HepG2 (cell line): Measurements from ENCODE around the gene ZSCAN23. TPM values are rescaled to one million over a fixed set of nuclear protein-coding genes. Genes with fewer than 3 reads are reported as not detected.
A peak's percentile ranks its signal among the peaks of the same experiment; 100 is the strongest.

Experiments
- ADNP ChIP-seq: sonication (generic); formaldehyde crosslinking; IDR thresholded peaks from 2 replicates; pipeline ENCODE4 v1.4.0; 2020; ENCODE audit warnings: missing genetic modification reagents
- ARNT ChIP-seq: fragments of 450-650 bp; IDR thresholded peaks from 2 replicates; pipeline ENCODE4 v1.6.1; 2017
- BCLAF1 ChIP-seq: fragments of 450-650 bp; IDR thresholded peaks from 2 replicates; pipeline ENCODE4 v1.6.1; 2017; ENCODE audit warnings: mild to moderate bottlenecking
- FLYWCH1 ChIP-seq: sonication (generic); formaldehyde crosslinking; IDR thresholded peaks from 2 replicates; pipeline ENCODE4 v1.8.1; 2023; ENCODE audit warnings: mild to moderate bottlenecking, missing genetic modification reagents
- HCFC1 ChIP-seq: fragments of 150-350 bp; IDR thresholded peaks from 2 replicates; pipeline ENCODE4 v1.6.1; 2014; ENCODE audit warnings: low read depth, low read length
- KAT2B ChIP-seq: fragments of 150-350 bp; IDR thresholded peaks from 2 replicates; pipeline ENCODE4 v1.6.1; 2014; ENCODE audit warnings: low read depth, low read length, borderline replicate concordance
- KDM5B ChIP-seq: sonication (generic); formaldehyde crosslinking; IDR thresholded peaks from 2 replicates; pipeline ENCODE4 v1.4.0; 2020; ENCODE audit warnings: missing genetic modification reagents, mild to moderate bottlenecking, borderline replicate concordance
- KMT2A ChIP-seq: sonication (generic); formaldehyde crosslinking; IDR thresholded peaks from 2 replicates; pipeline ENCODE4 v1.4.0; 2020; ENCODE audit warnings: missing genetic modification reagents
- MAZ ChIP-seq, 2 experiments: sonication (generic) in 1 of 2; formaldehyde crosslinking in 1 of 2; IDR thresholded peaks; 2 replicates each; pipeline versions ENCODE4 v1.5.0 to v1.6.1; 2012 to 2020; ENCODE audit warnings: low read depth in 2 of 2, mild to moderate bottlenecking in 2 of 2, borderline replicate concordance in 1 of 2, improper control_type of control experiment in 1 of 2, low read length in 1 of 2, missing genetic modification reagents in 1 of 2, moderate library complexity in 1 of 2
- REL ChIP-seq: sonication (generic); formaldehyde crosslinking; conservative IDR thresholded peaks from 2 replicates; pipeline ENCODE4 v1.8.0; 2022; ENCODE audit warnings: mild to moderate bottlenecking, missing genetic modification reagents, moderate library complexity
- SIX1 ChIP-seq: sonication (generic); formaldehyde crosslinking; IDR thresholded peaks from 2 replicates; pipeline ENCODE4 v1.4.0; 2020; ENCODE audit warnings: missing genetic modification reagents, borderline replicate concordance
- TOE1 ChIP-seq: sonication (generic); formaldehyde crosslinking; IDR thresholded peaks from 2 replicates; pipeline ENCODE4 v1.4.0; 2020; ENCODE audit warnings: mild to moderate bottlenecking, missing genetic modification reagents
- ZKSCAN8 ChIP-seq: IDR thresholded peaks from 2 replicates; pipeline ENCODE4 v1.6.1; 2016; ENCODE audit warnings: borderline replicate concordance, missing genetic modification reagents, missing compliant biosample characterization
- ZNF790 ChIP-seq: sonication (generic); formaldehyde crosslinking; IDR thresholded peaks from 2 replicates; pipeline ENCODE4 v1.8.0; 2022; ENCODE audit warnings: missing genetic modification reagents, mild to moderate bottlenecking, borderline replicate concordance
- ZSCAN29 ChIP-seq: sonication (generic); formaldehyde crosslinking; conservative IDR thresholded peaks from 2 replicates; pipeline ENCODE4 v1.4.0; 2020; ENCODE audit warnings: mild to moderate bottlenecking, missing genetic modification reagents
- polyA plus RNA-seq, 8 experiments: library from polyadenylated mRNA; depleted of rRNA in 3 of 8; stranded (reverse) in 7 of 8; unstranded in 1 of 8; fragments of >200 nt; fragmentation: Illumina TruSeq in 4 of 8; extraction: Trizol in 4 of 8; gene quantifications; 2 replicates each; pipeline versions ENCODE4 v1.2.1 to v1.2.3, GENCODE V29; 2011 to 2016; ENCODE audit warnings: low read depth in 4 of 8, missing spikeins in 1 of 8, mixed read lengths in 1 of 8; ENCODE audit not compliant: insufficient read depth in 1 of 8
- total RNA-seq, 5 experiments: library from RNA; depleted of rRNA; stranded (reverse); fragments of >200 nt; fragmentation: Illumina TruSeq; extraction: Trizol; gene quantifications; 2 replicates each; pipeline ENCODE4 v1.2.3, GENCODE V29; 2016; ENCODE audit warnings: low read depth in 1 of 5
- TF ChIP-seq, protein P1 (sequence below): sonication (generic); formaldehyde crosslinking; IDR thresholded peaks from 2 replicates; pipeline ENCODE4 v1.5.0; 2020; ENCODE audit warnings: mild to moderate bottlenecking, missing genetic modification reagents, borderline replicate concordance
- TF ChIP-seq, protein P2 (sequence below): IDR thresholded peaks from 2 replicates; pipeline ENCODE4 v1.6.1; 2016; ENCODE audit warnings: low read depth
- TF ChIP-seq, protein P3 (sequence below): sonication (generic); formaldehyde crosslinking; IDR thresholded peaks from 2 replicates; pipeline ENCODE4 v1.4.0; 2020; ENCODE audit warnings: missing genetic modification reagents, low read depth, mild to moderate bottlenecking, borderline replicate concordance
- TF ChIP-seq, protein P4 (sequence below): sonication (generic); formaldehyde crosslinking; conservative IDR thresholded peaks from 2 replicates; pipeline ENCODE4 v1.8.0; 2022; ENCODE audit warnings: low read depth, missing genetic modification reagents

ZSCAN23 gene
- total and polyA plus RNA-seq, 2 of the 13 experiments (the other 11 are each of a cell fraction or from before 2014, with no cell fraction given) = 0.29 to 1.2 TPM

GRCh38 chr6:28383235-28384142 is 59.8 kb downstream of the ZSCAN23 start (continued):
- TF ChIP-seq, protein P1, sequence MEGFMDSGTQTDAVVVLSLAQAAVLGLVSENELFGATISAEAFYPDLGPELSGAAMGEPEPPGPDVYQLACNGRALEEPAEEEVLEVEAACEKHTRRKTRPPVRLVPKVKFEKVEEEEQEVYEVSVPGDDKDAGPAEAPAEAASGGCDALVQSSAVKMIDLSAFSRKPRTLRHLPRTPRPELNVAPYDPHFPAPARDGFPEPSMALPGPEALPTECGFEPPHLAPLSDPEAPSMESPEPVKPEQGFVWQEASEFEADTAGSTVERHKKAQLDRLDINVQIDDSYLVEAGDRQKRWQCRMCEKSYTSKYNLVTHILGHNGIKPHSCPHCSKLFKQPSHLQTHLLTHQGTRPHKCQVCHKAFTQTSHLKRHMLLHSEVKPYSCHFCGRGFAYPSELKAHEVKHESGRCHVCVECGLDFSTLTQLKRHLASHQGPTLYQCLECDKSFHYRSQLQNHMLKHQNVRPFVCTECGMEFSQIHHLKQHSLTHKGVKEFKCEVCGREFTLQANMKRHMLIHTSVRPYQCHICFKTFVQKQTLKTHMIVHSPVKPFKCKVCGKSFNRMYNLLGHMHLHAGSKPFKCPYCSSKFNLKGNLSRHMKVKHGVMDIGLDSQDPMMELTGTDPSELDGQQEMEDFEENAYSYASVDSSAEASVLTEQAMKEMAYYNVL (CRISPR knock-in tag) = peak; percentile 28; the same call in 1 of the 2 replicates
- TF ChIP-seq SIX1 (CRISPR knock-in tag) (peak; percentile 67; the same call in 1 of the 2 replicates), MAZ (IDR thresholded peaks at IDR 0.05; ENCODE audit: borderline replicate concordance, low read depth, low read length) (peak; percentile 67; the same call in 1 of the 2 replicates), MAZ (CRISPR knock-in tag; IDR thresholded peaks at IDR 0.05; ENCODE audit: low read depth) (peak; percentile 90), ZSCAN29 (0 out of 2 replicates have a peak, but pooled peaks have one; percentile 64), ZNF790 (CRISPR knock-in tag) (no peak), ZKSCAN8 (0 out of 2 replicates have a peak, but pooled peaks have one; percentile 75), KAT2B (no peak), KDM5B (CRISPR knock-in tag) (peak; percentile 87; the same call in 1 of the 2 replicates), BCLAF1 (no peak), KMT2A (CRISPR knock-in tag) (peak; percentile 92), ADNP (no peak), FLYWCH1 (peak; percentile 14; the same call in 1 of the 2 replicates), REL (no peak), HCFC1 (peak; percentile 51), ARNT (no peak), TOE1 (CRISPR knock-in tag) (no peak)
- TF ChIP-seq, protein P2, sequence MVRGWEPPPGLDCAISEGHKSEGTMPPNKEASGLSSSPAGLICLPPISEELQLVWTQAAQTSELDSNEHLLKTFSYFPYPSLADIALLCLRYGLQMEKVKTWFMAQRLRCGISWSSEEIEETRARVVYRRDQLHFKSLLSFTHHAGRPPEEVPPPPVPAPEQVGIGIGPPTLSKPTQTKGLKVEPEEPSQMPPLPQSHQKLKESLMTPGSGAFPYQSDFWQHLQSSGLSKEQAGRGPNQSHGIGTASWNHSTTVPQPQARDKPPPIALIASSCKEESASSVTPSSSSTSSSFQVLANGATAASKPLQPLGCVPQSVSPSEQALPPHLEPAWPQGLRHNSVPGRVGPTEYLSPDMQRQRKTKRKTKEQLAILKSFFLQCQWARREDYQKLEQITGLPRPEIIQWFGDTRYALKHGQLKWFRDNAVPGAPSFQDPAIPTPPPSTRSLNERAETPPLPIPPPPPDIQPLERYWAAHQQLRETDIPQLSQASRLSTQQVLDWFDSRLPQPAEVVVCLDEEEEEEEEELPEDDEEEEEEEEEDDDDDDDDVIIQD = peak; percentile 97
- TF ChIP-seq, protein P3, sequence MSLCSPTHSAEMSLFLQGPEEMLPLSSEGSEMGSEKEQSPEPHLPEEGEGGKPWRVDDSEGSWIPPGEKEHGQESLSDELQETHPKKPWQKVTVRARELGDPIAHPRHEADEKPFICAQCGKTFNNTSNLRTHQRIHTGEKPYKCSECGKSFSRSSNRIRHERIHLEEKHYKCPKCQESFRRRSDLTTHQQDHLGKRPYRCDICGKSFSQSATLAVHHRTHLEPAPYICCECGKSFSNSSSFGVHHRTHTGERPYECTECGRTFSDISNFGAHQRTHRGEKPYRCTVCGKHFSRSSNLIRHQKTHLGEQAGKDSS = peak; percentile 77; the same call in 1 of the 2 replicates
- TF ChIP-seq, protein P4, sequence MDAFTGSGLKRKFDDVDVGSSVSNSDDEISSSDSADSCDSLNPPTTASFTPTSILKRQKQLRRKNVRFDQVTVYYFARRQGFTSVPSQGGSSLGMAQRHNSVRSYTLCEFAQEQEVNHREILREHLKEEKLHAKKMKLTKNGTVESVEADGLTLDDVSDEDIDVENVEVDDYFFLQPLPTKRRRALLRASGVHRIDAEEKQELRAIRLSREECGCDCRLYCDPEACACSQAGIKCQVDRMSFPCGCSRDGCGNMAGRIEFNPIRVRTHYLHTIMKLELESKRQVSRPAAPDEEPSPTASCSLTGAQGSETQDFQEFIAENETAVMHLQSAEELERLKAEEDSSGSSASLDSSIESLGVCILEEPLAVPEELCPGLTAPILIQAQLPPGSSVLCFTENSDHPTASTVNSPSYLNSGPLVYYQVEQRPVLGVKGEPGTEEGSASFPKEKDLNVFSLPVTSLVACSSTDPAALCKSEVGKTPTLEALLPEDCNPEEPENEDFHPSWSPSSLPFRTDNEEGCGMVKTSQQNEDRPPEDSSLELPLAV = no peak
